CD14-positive monocyte (primary cell): ENCODE measurements around the gene NME7. TPM values are rescaled to one million over a fixed set of nuclear protein-coding genes. Genes with fewer than 3 reads are reported as not detected.

Experiments
- DNase-seq, 3 donors: peaks; one replicate each; pipeline ENCODE4 v3.0.0-alpha.2; 2011 to 2022
- H2AFZ ChIP-seq: 2 replicates; pipeline ENCODE4 v1.6.0; 2012; ENCODE audit warnings: mild to moderate bottlenecking, low read depth, low read length, inconsistent platforms; ENCODE audit not compliant: insufficient read depth, poor library complexity, severe bottlenecking
- H3K27ac ChIP-seq, 2 donors: 1 replicate in 1 of 2; 2 replicates in 1 of 2; pipeline ENCODE4 v1.5.1; 2012 to 2013; ENCODE audit warnings: low read length in 2 of 2, control low read depth in 1 of 2, inconsistent platforms in 1 of 2, low read depth in 1 of 2, mild to moderate bottlenecking in 1 of 2
- H3K27me3 ChIP-seq, 2 donors: one replicate each; pipeline versions ENCODE4 v1.6.0 to v1.6.1; 2011 to 2013; ENCODE audit warnings: low read length in 2 of 2; ENCODE audit not compliant: control insufficient read depth in 2 of 2, insufficient read depth in 2 of 2
- H3K36me3 ChIP-seq, 2 donors: replicated peaks in 1 of 2; 1 replicate in 1 of 2; 2 replicates in 1 of 2; pipeline versions ENCODE4 v1.5.1 to v1.6.1; 2012 to 2013; ENCODE audit warnings: low read length in 2 of 2, control low read depth in 1 of 2, inconsistent platforms in 1 of 2, mild to moderate bottlenecking in 1 of 2; ENCODE audit not compliant: insufficient read depth in 2 of 2, control insufficient read depth in 1 of 2
- H3K4me1 ChIP-seq, 2 donors: 1 replicate in 1 of 2; 2 replicates in 1 of 2; pipeline versions ENCODE4 v1.5.1 to v1.6.1; 2012 to 2013; ENCODE audit warnings: low read length in 2 of 2, control low read depth in 1 of 2, inconsistent platforms in 1 of 2, mild to moderate bottlenecking in 1 of 2, moderate library complexity in 1 of 2; ENCODE audit not compliant: insufficient read depth in 2 of 2, control insufficient read depth in 1 of 2
- H3K4me2 ChIP-seq: replicated peaks from 2 replicates; pipeline ENCODE3; 2012; ENCODE audit warnings: low read length, moderate library complexity, mild to moderate bottlenecking; ENCODE audit not compliant: poor library complexity, severe bottlenecking; ENCODE audit errors: extremely low read depth
- H3K4me3 ChIP-seq, 3 experiments: fragments of 200-600 bp in 1 of 3; sonication (generic) in 1 of 3; replicated peaks in 1 of 3; 1 replicate in 2 of 3; 2 replicates in 1 of 3; pipeline ENCODE4 v1.5.1; 2011 to 2013; ENCODE audit warnings: low read length in 3 of 3, mild to moderate bottlenecking in 3 of 3, control low read depth in 2 of 3, low read depth in 2 of 3, inconsistent platforms in 1 of 3, moderate library complexity in 1 of 3
- H3K79me2 ChIP-seq: 2 replicates; pipeline ENCODE4 v1.6.0; 2012; ENCODE audit warnings: mild to moderate bottlenecking, control low read depth, inconsistent platforms, low read length, moderate library complexity; ENCODE audit not compliant: insufficient read depth
- H3K9ac ChIP-seq: 2 replicates; pipeline ENCODE4 v1.6.0; 2017; ENCODE audit warnings: low read length, mild to moderate bottlenecking; ENCODE audit not compliant: insufficient read depth, poor library complexity, severe bottlenecking
- H3K9me3 ChIP-seq, 2 donors: replicated peaks in 1 of 2; 1 replicate in 1 of 2; 2 replicates in 1 of 2; pipeline versions ENCODE4 v1.5.1 to v1.6.1; 2012 to 2013; ENCODE audit warnings: low read length in 2 of 2, control low read depth in 1 of 2; ENCODE audit not compliant: control insufficient read depth in 1 of 2, insufficient read depth in 1 of 2
- H4K20me1 ChIP-seq: 2 replicates; pipeline ENCODE4 v1.6.0; 2012; ENCODE audit warnings: mild to moderate bottlenecking, low read length, control low read depth, moderate library complexity; ENCODE audit not compliant: insufficient read depth
- H3K27ac Mint-ChIP-seq, 7 donors: one replicate each; pipeline ENCODE4 v1.8.0; 2020; ENCODE audit warnings: mild to moderate bottlenecking in 7 of 7, mixed read lengths in 7 of 7, moderate library complexity in 6 of 7, inconsistent platforms in 2 of 7
- H3K27me3 Mint-ChIP-seq, 3 donors: one replicate each; pipeline ENCODE4 v1.8.0; 2021 to 2022; ENCODE audit warnings: low read depth in 3 of 3, mild to moderate bottlenecking in 3 of 3, mixed read lengths in 3 of 3, moderate library complexity in 3 of 3, inconsistent platforms in 1 of 3
- H3K36me3 Mint-ChIP-seq, 2 donors: one replicate each; pipeline ENCODE4 v1.8.0; 2020; ENCODE audit warnings: mixed read lengths in 2 of 2, inconsistent platforms in 1 of 2, mild to moderate bottlenecking in 1 of 2
- H3K4me1 Mint-ChIP-seq: one replicate; pipeline ENCODE4 v1.8.0; 2020; ENCODE audit warnings: mild to moderate bottlenecking, mixed read lengths
- H3K4me3 Mint-ChIP-seq, 2 donors: one replicate each; pipeline ENCODE4 v1.8.0; 2020; ENCODE audit warnings: mild to moderate bottlenecking in 2 of 2, mixed read lengths in 2 of 2, moderate library complexity in 1 of 2
- H3K9me3 Mint-ChIP-seq, 7 donors: one replicate each; pipeline ENCODE4 v1.8.0; 2020 to 2022; ENCODE audit warnings: mixed read lengths in 7 of 7, mild to moderate bottlenecking in 6 of 7, moderate library complexity in 6 of 7, inconsistent platforms in 2 of 7
- WGBS: methylation state at CpG from one replicate; pipeline ENCODE4 v1.1.5; 2013; ENCODE audit warnings: missing lambda C conversion rate; ENCODE audit not compliant: insufficient coverage; 5-methylcytosine and 5-hydroxymethylcytosine counted together
- intact Hi-C, 2 donors: fragments of 100-400 bp; cut with micrococcal nuclease; formaldehyde crosslinking; loops; one replicate each; pipeline versions ENCODE4 v1.15.0 to v1.15.1; 2023
- polyA plus RNA-seq, 3 donors: library from polyadenylated mRNA; depleted of rRNA in 1 of 3; unstranded in 2 of 3; stranded (reverse) in 1 of 3; fragments of 300-500 nt in 2 of 3; fragments of >200 nt in 1 of 3; fragmentation: Illumina TruSeq in 2 of 3; gene quantifications; 1 replicate in 2 of 3; 2 replicates in 1 of 3; pipeline ENCODE4 v1.2.3, GENCODE V29; 2012 to 2021
- TF ChIP-seq, protein P1 (sequence below): fragments of 200-600 bp; IDR thresholded peaks from one replicate; pipeline ENCODE4 v1.8.0; 2022; ENCODE audit warnings: antibody characterized with exemption, mild to moderate bottlenecking

NME7 gene
- polyA plus RNA-seq, 3 donors: 3.5 to 8.0 (median 6.0) TPM

DNA sequence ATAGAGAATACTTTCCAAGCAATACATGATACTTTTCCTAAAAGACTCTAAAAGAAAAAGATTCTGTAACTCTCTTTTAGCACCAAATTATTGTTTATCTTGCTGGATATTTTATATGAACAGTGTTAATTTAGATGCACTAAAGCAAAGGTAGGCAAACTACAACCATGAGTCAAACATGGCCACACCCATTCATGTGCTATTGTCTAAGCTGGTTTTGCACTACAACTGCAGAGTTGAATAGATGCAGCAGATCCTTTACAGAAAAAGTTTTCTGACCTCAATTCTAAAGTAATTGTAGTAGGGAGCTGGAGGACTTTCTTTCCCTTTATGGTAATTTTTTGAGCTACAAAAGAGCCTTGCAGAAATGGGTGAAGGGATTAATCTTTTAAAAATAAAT is 19.8 kb upstream of the NME7 start:
- no peak overlapping the region for H3K27ac Mint-ChIP-seq
- H3K36me3 ChIP-seq: peaks cover 81 to 89% of the 10 kb centered on the region in 2 donors
- peaks cover 0 to 2% (median 0%) of the 10 kb centered on the region in 7 donors for H3K9me3 Mint-ChIP-seq

DNA sequence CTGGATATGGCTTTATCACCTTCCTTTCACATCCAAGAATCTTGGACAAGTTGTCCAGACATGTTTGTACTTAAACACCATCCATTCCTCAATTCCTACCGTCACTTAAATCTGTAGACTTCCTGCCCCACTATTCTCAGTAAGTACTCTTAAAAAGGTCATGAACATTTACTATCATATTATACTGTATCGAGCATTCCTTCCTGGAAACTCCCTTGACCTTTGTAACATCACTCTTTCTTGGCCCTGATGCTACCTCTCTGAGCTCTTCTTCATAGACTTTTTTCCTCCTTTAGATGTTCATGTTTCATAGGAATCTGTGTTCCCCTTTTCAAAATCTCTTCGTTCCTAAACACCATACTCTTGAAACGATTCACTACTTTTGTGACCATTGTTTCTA is 15.9 kb upstream of the NME7 start:
- Mint-ChIP-seq H3K4me3 (no peak overlapping the region), H3K9me3 (no peaks in the 10 kb centered on the region), H3K27ac (no peak overlapping the region), H3K36me3 (peaks cover 22 to 49% of the 10 kb centered on the region in 2 donors), H3K27me3 (no peaks in the 10 kb centered on the region), H3K4me1 (no peaks in the 10 kb centered on the region)
- Histone ChIP-seq H3K79me2 (no peaks in the 10 kb centered on the region), H3K27ac (no peak overlapping the region), H3K4me2 (no peak overlapping the region), H4K20me1 (no peaks in the 10 kb centered on the region), H3K4me3 (no peak overlapping the region), H3K36me3 (peaks cover 82 to 92% of the 10 kb centered on the region in 2 donors), H2AFZ (no peak overlapping the region), H3K4me1 (no peaks in the 10 kb centered on the region), H3K9ac (no peak overlapping the region), H3K27me3 (no peaks in the 10 kb centered on the region), H3K9me3 (no peaks in the 10 kb centered on the region)
- no peak for DNase-seq
- TF ChIP-seq, protein P1, sequence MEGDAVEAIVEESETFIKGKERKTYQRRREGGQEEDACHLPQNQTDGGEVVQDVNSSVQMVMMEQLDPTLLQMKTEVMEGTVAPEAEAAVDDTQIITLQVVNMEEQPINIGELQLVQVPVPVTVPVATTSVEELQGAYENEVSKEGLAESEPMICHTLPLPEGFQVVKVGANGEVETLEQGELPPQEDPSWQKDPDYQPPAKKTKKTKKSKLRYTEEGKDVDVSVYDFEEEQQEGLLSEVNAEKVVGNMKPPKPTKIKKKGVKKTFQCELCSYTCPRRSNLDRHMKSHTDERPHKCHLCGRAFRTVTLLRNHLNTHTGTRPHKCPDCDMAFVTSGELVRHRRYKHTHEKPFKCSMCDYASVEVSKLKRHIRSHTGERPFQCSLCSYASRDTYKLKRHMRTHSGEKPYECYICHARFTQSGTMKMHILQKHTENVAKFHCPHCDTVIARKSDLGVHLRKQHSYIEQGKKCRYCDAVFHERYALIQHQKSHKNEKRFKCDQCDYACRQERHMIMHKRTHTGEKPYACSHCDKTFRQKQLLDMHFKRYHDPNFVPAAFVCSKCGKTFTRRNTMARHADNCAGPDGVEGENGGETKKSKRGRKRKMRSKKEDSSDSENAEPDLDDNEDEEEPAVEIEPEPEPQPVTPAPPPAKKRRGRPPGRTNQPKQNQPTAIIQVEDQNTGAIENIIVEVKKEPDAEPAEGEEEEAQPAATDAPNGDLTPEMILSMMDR: no peak
- intact Hi-C loops: no loop called here
- 100% methylated on average over 1 of the region's 4 CpGs for WGBS

More for the DNA sequence above, 19.8 kb upstream of the NME7 start:
- Histone ChIP-seq H3K4me1 (peaks cover 3 to 9% of the 10 kb centered on the region in 2 donors), H2AFZ (no peak overlapping the region), H3K9me3 (no peaks in the 10 kb centered on the region), H3K4me2 (no peak overlapping the region), H3K27me3 (no peaks in the 10 kb centered on the region), H3K9ac (no peak overlapping the region), H3K79me2 (no peaks in the 10 kb centered on the region), H4K20me1 (no peaks in the 10 kb centered on the region), H3K4me3 (no peak overlapping the region), H3K27ac (no peak overlapping the region)
- TF ChIP-seq, protein P1: no peak
- H3K27me3 Mint-ChIP-seq: no peaks in the 10 kb centered on the region
- no peak for DNase-seq
- H3K4me3 Mint-ChIP-seq: no peak overlapping the region
- peaks cover 5% of the 10 kb centered on the region for H3K4me1 Mint-ChIP-seq
- intact Hi-C loops: no loop called here
- peaks cover 44 to 49% of the 10 kb centered on the region in 2 donors for H3K36me3 Mint-ChIP-seq
